HCT116 (cell line): ENCODE data around the gene SIN3B. TPM values are rescaled to one million over a fixed set of nuclear protein-coding genes. Genes with fewer than 3 reads are reported as not detected.

Source experiments
- ATAC-seq: fragments of 200-7000 bp; cut with Tn5 transposase; 2 replicates; pipeline ENCODE4 v1.9.1; 2020; ENCODE audit warnings: mild to moderate bottlenecking, moderate library complexity
- BruUV-seq: library from RNA; stranded (reverse); fragments of 400-500 nt; replicated peaks from 2 replicates; lab custom pipeline; 2021; lab: Mats Ljungman, UMichigan
- CTCF ChIA-PET: fragments of 300-600 bp; sonication (Branson Sonifier 250); formaldehyde crosslinking; loops from one replicate; lab custom pipeline; 2021; ENCODE audit warnings: antibody characterized with exemption; lab: Charles Lee
- POLR2A ChIA-PET: fragments of 300-600, 350-600 bp; sonication (Branson Sonifier 250); formaldehyde crosslinking; loops from one replicate; lab custom pipeline; 2021; ENCODE audit warnings: antibody characterized with exemption; lab: Charles Lee
- RAD21 ChIA-PET, 2 experiments: fragments of 300-600 bp; sonication (Branson Sonifier 250); formaldehyde crosslinking; loops; one replicate each; lab custom pipeline; 2023; ENCODE audit warnings: low total read pairs in 2 of 2; ENCODE audit not compliant: uncharacterized antibody in 2 of 2, unreplicated experiment in 2 of 2, low non-redundant PET in 1 of 2; lab: Charles Lee
- DNase-seq: peaks from one replicate; pipeline ENCODE4 v3.0.0-alpha.2; 2010; ENCODE audit warnings: low read depth, low spot score
- H2AFZ ChIP-seq: fragments of 200-600 bp; shearing (Covaris generic), sonication (generic); 2 replicates; pipeline ENCODE4 v1.6.1; 2017; ENCODE audit warnings: low read depth, mixed run types, mixed read lengths, antibody characterized with exemption, low read length; ENCODE audit not compliant: poor library complexity, severe bottlenecking
- H3K27ac ChIP-seq: 2 replicates; pipeline ENCODE4 v1.5.1; 2012; ENCODE audit warnings: low read depth, low read length
- H3K27me3 ChIP-seq: fragments of 200-600 bp; sonication (generic); 2 replicates; pipeline ENCODE4 v1.6.1; 2016; ENCODE audit warnings: mixed run types, low read length, mixed read lengths; ENCODE audit not compliant: insufficient read depth
- H3K36me3 ChIP-seq, 2 experiments: fragments of 200-500 bp in 1 of 2; fragments of 200-600 bp in 1 of 2; sonication (Bioruptor generic) in 1 of 2; sonication (generic) in 1 of 2; 2 replicates each; pipeline versions ENCODE4 v1.5.1 to v1.6.1; 2014 to 2016; ENCODE audit warnings: low read length in 2 of 2, inconsistent platforms in 1 of 2, mixed read lengths in 1 of 2, mixed run types in 1 of 2; ENCODE audit not compliant: insufficient read depth in 2 of 2, control insufficient read depth in 1 of 2
- H3K4me1 ChIP-seq, 2 experiments: fragments of 200-600 bp in 1 of 2; sonication (generic) in 1 of 2; 2 replicates each; pipeline versions ENCODE4 v1.5.1 to v1.6.1; 2012 to 2017; ENCODE audit warnings: low read length in 2 of 2, inconsistent platforms in 1 of 2, mild to moderate bottlenecking in 1 of 2, mixed read lengths in 1 of 2, mixed run types in 1 of 2, moderate library complexity in 1 of 2; ENCODE audit not compliant: insufficient read depth in 2 of 2, control insufficient read depth in 1 of 2
- H3K4me2 ChIP-seq: fragments of 200-600 bp; sonication (generic); 2 replicates; pipeline ENCODE4 v1.6.1; 2017; ENCODE audit warnings: mixed run types, low read length, mixed read lengths
- H3K4me3 ChIP-seq, 2 experiments: fragments of 200-600 bp in 1 of 2; sonication (generic) in 1 of 2; replicated peaks in 1 of 2; 2 replicates each; pipeline ENCODE4 v1.5.1; 2011 to 2016; ENCODE audit warnings: low read length in 2 of 2, control low read depth in 1 of 2, low read depth in 1 of 2, mild to moderate bottlenecking in 1 of 2, mixed read lengths in 1 of 2, mixed run types in 1 of 2
- H3K79me2 ChIP-seq: fragments of 200-600 bp; sonication (generic); 2 replicates; pipeline ENCODE4 v1.6.1; 2017; ENCODE audit warnings: mild to moderate bottlenecking, mixed run types, low read length, moderate library complexity, mixed read lengths; ENCODE audit not compliant: insufficient read depth
- H3K9ac ChIP-seq: fragments of 200-600 bp; sonication (generic); 2 replicates; pipeline ENCODE4 v1.6.1; 2016; ENCODE audit warnings: low read length, mixed read lengths
- H3K9me2 ChIP-seq: fragments of 200-600 bp; sonication (generic), shearing (Covaris generic); 2 replicates; pipeline ENCODE4 v1.6.1; 2017; ENCODE audit warnings: mixed run types, mild to moderate bottlenecking, moderate library complexity; ENCODE audit not compliant: insufficient read depth
- H3K9me3 ChIP-seq, 2 experiments: fragments of 200-500 bp in 1 of 2; fragments of 200-600 bp in 1 of 2; sonication (Bioruptor generic) in 1 of 2; sonication (generic) in 1 of 2; 2 replicates each; pipeline ENCODE4 v1.6.1; 2014 to 2017; ENCODE audit warnings: low read length in 2 of 2, mixed read lengths in 2 of 2, inconsistent platforms in 1 of 2, low read depth in 1 of 2, mild to moderate bottlenecking in 1 of 2, mixed run types in 1 of 2, moderate library complexity in 1 of 2; ENCODE audit not compliant: control insufficient read depth in 1 of 2, insufficient read depth in 1 of 2
- H4K20me1 ChIP-seq: fragments of 200-600 bp; sonication (generic), shearing (Covaris generic); 2 replicates; pipeline ENCODE4 v1.6.1; 2017; ENCODE audit warnings: mixed run types, mild to moderate bottlenecking, moderate library complexity; ENCODE audit not compliant: insufficient read depth
- CBX3 ChIP-seq: IDR thresholded peaks from 2 replicates; pipeline ENCODE4 v1.6.1; 2012; ENCODE audit warnings: low read depth
- REST ChIP-seq: IDR thresholded peaks from 2 replicates; pipeline ENCODE4 v1.6.1; 2012; ENCODE audit warnings: low read depth
- SIN3A ChIP-seq: IDR thresholded peaks from 2 replicates; pipeline ENCODE4 v1.6.1; 2012; ENCODE audit warnings: low read depth
- SP1 ChIP-seq: IDR thresholded peaks from 2 replicates; pipeline ENCODE4 v1.6.1; 2012; ENCODE audit warnings: low read depth
- ZNF274 ChIP-seq: fragments of 200-500 bp; sonication (Bioruptor generic); IDR thresholded peaks from 2 replicates; pipeline ENCODE4 v1.6.1; 2014; ENCODE audit warnings: mild to moderate bottlenecking, low read depth, low read length, inconsistent platforms
- intact Hi-C: fragments of 100-400 bp; cut with micrococcal nuclease; formaldehyde crosslinking; loops from 2 replicates; pipeline ENCODE4 v1.10.0; 2022
- total RNA-seq: library from RNA; stranded (reverse); gene quantifications from one replicate; pipeline ENCODE4 v1.2.1, GENCODE V29; 2021; ENCODE audit not compliant: unreplicated experiment

SIN3B gene
- total RNA-seq, 1 experiment from 2014 or later: 59.9 TPM

DNA sequence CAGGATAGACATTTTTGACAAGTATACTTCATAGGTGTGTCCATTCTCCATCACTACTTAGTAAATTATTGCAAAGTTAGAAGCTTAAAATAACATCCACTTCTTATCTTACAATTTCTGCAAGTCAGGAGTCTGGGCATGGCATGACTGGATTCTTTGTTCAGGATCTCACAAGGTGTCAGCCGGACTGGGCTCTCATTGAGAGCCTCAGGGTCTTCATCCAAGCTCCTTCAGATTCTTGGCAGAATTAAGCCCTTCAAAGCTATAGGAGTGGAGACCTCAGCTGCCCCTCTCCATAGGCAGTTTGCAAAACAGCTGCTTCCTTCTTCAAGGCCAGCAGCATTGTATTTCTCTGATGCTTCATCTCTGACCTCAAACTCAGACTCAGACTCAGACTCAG lies 9.1 kb upstream of the SIN3B start (continued):
- TF ChIP-seq REST (no peak), CBX3 (no peak), SIN3A (no peak)

DNA sequence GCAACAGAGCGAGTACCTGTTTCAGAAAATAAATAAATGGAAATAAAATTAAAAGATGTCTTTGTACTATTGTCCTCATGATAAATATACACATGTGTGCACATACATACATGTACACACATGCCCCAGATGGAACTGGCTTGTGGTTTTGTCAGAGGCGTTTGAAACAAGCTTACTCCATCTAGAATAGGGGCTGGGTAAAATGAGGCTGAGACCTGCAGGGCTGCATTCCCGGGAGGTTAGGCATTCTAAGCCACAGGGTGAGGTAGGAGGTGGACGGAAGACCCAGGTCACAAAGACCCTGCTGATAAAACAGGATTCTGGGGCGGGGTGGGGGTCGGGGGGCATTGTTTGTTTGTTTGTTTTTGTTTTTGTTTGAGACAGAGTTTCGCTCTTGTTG lies 8.1 kb upstream of the SIN3B start:
- Histone ChIP-seq H3K4me1 (peaks cover 42 to 54% of the 10 kb centered on the region in 2 experiments), H4K20me1 (no peaks in the 10 kb centered on the region), H3K4me2 (peak overlapping the region; percentile 31; the same call in 1 of the 2 replicates), H3K79me2 (no peaks in the 10 kb centered on the region), H3K4me3 (no peak overlapping the region), H3K27me3 (no peaks in the 10 kb centered on the region), H3K9me2 (no peaks in the 10 kb centered on the region), H3K27ac (no peak overlapping the region), H3K36me3 (no peaks in the 10 kb centered on the region), H3K9ac (no peak overlapping the region), H2AFZ (no peak overlapping the region), H3K9me3 (no peaks in the 10 kb centered on the region)
- ChIA-PET POLR2A (no interaction called here), CTCF (no interaction called here), RAD21 (no interaction called here)
- DNase-seq: no peak
- BruUV-seq: no TSS peak
- TF ChIP-seq SP1 (peak; percentile 25; the same call in 1 of the 2 replicates), ZNF274 (no peak)
- ATAC-seq: no peak
- intact Hi-C loops: loop anchor here (10.0 kb wide), 1 partner anchor 106 kb away; the partner anchor contains the start of gene NWD1
